Astrocyte (in vitro differentiated cells and primary cell): ENCODE measurements around the gene SCN10A.

Experiments
- CTCF ChIP-seq: IDR thresholded peaks from 2 replicates; pipeline ENCODE4 v1.5.1; 2011; ENCODE audit warnings: low read depth, mild to moderate bottlenecking, inconsistent platforms, low read length, moderate library complexity; ENCODE audit not compliant: insufficient read depth
- EZH2 ChIP-seq: IDR thresholded peaks from 2 replicates; pipeline ENCODE4 v1.6.1; 2012; ENCODE audit warnings: mild to moderate bottlenecking, low read length, inconsistent platforms; ENCODE audit not compliant: insufficient read depth

DNA sequence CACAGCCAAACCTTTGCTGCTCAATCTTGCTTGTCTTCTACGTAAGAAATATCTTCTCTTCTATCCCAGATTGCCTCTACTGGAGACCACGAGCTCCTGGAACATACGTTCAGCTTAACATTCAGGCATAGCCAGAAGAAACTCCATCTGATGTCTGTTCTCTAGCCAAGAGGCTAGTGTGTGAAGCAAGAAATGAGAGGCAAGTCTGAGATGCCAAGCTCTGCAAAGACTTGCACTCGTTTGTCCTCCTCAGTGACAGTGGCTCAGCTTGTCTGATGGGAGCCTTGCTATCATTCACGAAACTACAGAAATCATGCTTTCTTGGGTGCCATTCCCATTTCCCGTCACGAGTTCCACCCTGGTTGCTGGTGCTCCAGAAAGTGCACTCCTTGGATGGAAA lies at the start of gene SCN10A:
- TF ChIP-seq CTCF (no peak), EZH2 (no peak)
